Measurements from ENCODE around the gene AIRE.
A peak's percentile ranks its signal among the peaks of the same experiment; 100 is the strongest.

Gene AIRE

GRCh38 chr21:44291936-44292811 lies 6.5 kb downstream of the AIRE start:
- DNase-seq: peak in 1 of 3 donors; percentile 23

- DNase-seq: no peak
These were observed 7.1 kb downstream of the AIRE start for GRCh38 chr21:44292812-44293195.

- no peak for DNase-seq
These were observed 8.0 kb downstream of the AIRE start for GRCh38 chr21:44293551-44294231.

- peak; percentile 64 to 72 (median 66) for DNase-seq
These were observed 8.9 kb downstream of the AIRE start for GRCh38 chr21:44294391-44295162.

- no peak for DNase-seq
These were observed 9.5 kb downstream of the AIRE start for GRCh38 chr21:44295163-44295573.

GRCh38 chr21:44295646-44296045 lies 10.0 kb downstream of the AIRE start:
- no peak for DNase-seq

- DNase-seq: peak in 1 of 3 donors; percentile 22
These were observed 10.4 kb downstream of the AIRE start for GRCh38 chr21:44296103-44296519.

- no peak for DNase-seq
These were observed 11.2 kb downstream of the AIRE start for GRCh38 chr21:44296916-44297315.

GRCh38 chr21:44297525-44298290 lies 12.0 kb downstream of the AIRE start:
- DNase-seq: peak; percentile 95 to 97 (median 95)

- DNase-seq: no peak
These were observed 12.6 kb downstream of the AIRE start for GRCh38 chr21:44298301-44298700.

- DNase-seq: peak; percentile 22 to 39 (median 32)
These were observed 13.4 kb downstream of the AIRE start for GRCh38 chr21:44299085-44299457.

- peak; percentile 66 to 93 (median 82) for DNase-seq
These were observed 14.0 kb downstream of the AIRE start, which contains the start of gene PFKL for GRCh38 chr21:44299458-44300261. PFKL (plus strand) TSS chr21:44300053; CDS start chr21:44300106, 53 bp downstream.

- peak; percentile 71 to 92 (median 83) for DNase-seq
These were observed 14.7 kb downstream of the AIRE start for GRCh38 chr21:44300262-44300959.

GRCh38 chr21:44301141-44301540 lies 15.5 kb downstream of the AIRE start:
- no peak for DNase-seq

GRCh38 chr21:44301961-44302406 lies 16.3 kb downstream of the AIRE start:
- DNase-seq: peak; percentile 37 to 64 (median 59)

- DNase-seq: peak in 1 of 3 donors; percentile 24
These were observed 17.1 kb downstream of the AIRE start for GRCh38 chr21:44302573-44303401.

GRCh38 chr21:44303490-44303981 lies 17.9 kb downstream of the AIRE start:
- no peak for DNase-seq

GRCh38 chr21:44304011-44304616 lies 18.4 kb downstream of the AIRE start:
- no peak for DNase-seq

GRCh38 chr21:44304877-44305293 lies 19.2 kb downstream of the AIRE start:
- DNase-seq: peak; percentile 44 to 66 (median 55)

Data from suppressor macrophage treated with lipopolysaccharide for 1 hour (primary cell).